Sciatic nerve (tissue), 2 donors: Measurements from ENCODE around the gene GMIP. TPM values are rescaled to one million over a fixed set of nuclear protein-coding genes. Genes with fewer than 3 reads are reported as not detected.

Experiments
- ATAC-seq: fragments of 200-7000 bp; cut with Tn5 transposase; one replicate; pipeline ENCODE4 v1.9.1; 2020; ENCODE audit warnings: mild to moderate bottlenecking, moderate library complexity
- DNase-seq: peaks from one replicate; pipeline ENCODE4 v3.0.0-alpha.2; 2020; ENCODE audit warnings: low spot score
- intact Hi-C: fragments of 100-400 bp; cut with DNase I; formaldehyde crosslinking; loops from one replicate; pipeline ENCODE4 v1.14.2; 2022
- total RNA-seq: library from RNA; stranded (reverse); fragmentation: NEBNext Ultra II Directional; extraction: Animal tissue kit (Norgen Biotek cat#: 25700); gene quantifications from one replicate; pipeline ENCODE4 v1.2.1, GENCODE V29; 2021
- donor health status: DM: no; HTN: no; CAD: no.
- donor health status: DM: no; HTN: no; CAD: no.

The GMIP gene
- total RNA-seq, 1 donor from 2014 or later: 16.2 TPM

DNA sequence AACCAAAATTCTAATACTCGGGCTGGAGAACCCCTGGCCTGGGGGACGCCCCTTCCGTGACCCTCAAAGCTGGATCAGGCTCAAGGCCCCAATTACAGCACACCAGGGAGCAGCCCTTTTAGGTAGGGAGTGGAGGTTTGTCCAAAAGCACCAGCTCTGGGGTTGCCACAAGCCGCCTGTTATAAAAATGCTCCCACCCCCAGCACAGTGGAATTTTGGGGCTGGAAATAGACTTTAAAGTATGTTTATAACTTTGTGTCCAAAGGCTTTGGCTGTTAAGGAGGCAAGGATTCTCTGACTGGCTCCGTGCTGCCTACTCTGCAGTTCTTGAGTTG is 564 bp upstream of the GMIP start:
- ATAC-seq: no peak
- intact Hi-C loops: no loop called here
- no peak for DNase-seq

DNA sequence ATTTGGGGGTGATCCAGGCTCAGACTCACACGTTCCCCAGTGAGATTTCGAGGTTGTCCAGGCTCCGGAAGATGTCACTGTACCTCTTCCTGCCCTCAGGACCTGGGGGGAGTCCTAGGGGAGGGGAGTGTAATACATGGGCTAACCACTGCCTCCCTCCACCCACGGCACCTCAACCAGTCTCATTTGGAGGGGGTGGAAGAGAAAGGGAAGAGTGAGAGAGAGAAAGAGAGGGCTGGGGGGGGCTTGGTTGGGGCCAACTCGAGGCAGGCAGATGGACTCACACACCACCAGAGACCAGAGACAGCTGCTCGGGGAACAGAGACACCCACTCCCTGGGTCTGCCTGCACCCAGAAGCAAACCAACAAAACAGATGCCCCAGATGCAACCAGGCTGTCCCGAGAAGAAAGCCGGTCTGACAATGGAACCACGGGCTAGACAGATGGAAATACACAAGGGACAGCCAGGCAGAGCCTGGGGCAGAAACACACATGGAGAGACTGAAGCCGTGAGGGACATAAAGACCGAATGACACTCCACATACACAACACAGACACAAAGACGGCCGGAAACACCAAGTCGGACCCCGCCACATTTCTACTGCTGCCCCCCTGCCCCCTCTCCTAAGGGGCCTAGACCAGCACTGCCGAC is 825 bp downstream of the GMIP start:
- intact Hi-C loops: loop anchor here (2.0 kb wide), 1 partner anchor 110 kb away; no protein-coding TSS in a partner anchor
- ATAC-seq (peak; percentile 4), DNase-seq (no peak)

DNA sequence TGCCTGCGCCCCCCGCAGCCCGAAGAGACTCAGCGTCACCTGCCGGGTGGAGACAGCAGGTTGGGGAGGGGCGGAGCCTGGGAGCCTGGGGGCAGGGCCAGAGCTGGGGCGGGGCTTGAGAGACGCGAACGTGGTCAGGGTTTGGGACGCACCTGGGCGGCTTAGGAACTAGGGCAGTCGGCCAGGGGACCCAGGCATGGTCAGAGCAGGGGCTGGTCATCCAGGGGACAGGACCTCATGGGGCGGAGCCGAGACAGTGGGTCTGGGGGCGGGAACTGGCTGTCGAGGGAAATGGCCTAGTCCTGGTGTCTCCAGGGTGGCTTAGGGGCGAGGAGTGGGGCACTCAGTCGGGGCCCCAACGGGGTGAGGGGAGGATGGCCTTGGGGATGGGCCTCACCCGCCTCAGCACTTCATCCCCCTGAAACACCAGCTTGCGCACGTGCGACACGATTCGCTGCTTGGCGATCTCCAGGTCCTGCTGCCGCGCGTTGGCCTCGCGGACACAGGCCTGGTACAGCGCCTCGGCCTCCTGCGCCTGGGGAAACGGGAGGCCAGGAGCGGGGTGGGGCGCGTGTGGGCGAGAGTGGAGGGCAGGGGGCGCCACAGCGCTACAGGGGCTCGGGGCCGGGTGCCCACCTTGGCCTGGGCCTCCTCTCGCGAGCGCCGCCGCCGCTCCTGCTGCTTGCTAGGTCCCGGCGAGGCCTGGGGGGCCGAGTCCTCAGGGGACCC is 5.8 kb downstream of the GMIP start:
- intact Hi-C loops: no loop called here
- ATAC-seq (no peak), DNase-seq (peak; percentile 54)

DNA sequence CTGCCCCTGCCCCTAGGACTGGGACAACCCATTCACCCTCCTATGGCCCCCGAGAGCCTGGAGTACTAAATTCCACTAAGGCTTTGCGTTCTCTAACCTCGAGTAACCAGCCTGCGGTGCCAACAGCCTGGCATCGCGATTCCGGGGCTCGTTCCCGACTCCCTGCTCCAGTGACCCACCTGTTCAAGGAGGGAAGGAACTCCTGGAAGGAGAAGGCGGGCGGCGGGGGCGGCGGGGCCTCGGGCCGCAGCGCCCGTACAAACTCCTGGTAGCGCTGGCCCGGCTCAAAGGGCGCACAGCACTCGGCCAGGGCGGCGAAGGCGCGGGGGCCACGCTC is 6.3 kb downstream of the GMIP start:
- DNase-seq: no peak
- ATAC-seq: no peak
- intact Hi-C loops: no loop called here

DNA sequence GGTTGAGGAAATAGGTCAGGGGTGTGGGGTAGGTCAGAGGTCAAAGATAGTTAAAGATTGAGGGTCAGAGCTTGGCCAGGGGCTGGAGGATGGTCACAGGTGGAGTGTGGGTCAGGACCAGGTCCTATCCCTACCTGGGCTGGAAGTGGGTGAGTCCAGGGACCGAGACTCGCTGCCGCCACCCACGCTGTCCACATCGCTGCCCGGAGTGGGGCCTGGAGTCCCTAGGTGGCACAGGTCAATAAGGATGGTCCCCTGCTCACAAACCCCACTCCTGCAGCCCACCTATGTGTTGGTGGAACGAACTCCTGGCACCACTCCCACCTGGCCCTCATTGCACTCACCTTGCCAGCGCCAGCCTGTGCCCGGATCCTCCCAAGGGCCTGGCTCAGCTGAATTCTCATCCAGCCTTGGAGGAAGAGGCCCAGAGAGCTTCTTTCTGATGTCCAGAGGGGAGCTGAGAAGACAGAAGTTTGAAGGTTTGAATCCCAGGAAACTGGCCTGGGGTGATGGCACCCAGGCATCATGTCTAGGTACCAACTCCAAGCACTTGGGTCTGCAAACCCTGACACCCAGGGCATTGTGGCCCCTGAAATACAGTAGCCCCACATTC is 6.8 kb downstream of the GMIP start:
- ATAC-seq: no peak
- intact Hi-C loops: no loop called here
- no peak for DNase-seq

DNA sequence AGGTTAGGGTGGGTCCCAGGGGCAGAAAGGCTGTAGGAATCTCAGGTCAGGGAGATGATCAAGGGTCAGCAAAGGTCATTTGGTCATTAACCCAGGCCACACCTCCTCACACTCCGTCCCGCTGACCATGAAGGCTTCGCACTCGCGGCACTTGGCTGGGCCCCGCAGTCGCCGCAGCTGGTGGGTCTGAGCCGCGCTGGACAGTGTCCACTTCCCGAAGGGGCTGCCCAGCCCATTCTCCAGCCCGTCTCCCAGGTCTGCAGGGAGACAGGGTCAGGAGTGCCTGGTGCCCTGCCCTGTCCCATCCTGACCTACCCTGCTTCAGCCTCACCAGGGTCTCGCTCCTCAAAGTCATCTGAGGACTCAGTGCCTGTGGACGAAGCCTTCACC is 8.1 kb downstream of the GMIP start:
- DNase-seq (no peak), ATAC-seq (no peak)
- intact Hi-C loops: no loop called here

DNA sequence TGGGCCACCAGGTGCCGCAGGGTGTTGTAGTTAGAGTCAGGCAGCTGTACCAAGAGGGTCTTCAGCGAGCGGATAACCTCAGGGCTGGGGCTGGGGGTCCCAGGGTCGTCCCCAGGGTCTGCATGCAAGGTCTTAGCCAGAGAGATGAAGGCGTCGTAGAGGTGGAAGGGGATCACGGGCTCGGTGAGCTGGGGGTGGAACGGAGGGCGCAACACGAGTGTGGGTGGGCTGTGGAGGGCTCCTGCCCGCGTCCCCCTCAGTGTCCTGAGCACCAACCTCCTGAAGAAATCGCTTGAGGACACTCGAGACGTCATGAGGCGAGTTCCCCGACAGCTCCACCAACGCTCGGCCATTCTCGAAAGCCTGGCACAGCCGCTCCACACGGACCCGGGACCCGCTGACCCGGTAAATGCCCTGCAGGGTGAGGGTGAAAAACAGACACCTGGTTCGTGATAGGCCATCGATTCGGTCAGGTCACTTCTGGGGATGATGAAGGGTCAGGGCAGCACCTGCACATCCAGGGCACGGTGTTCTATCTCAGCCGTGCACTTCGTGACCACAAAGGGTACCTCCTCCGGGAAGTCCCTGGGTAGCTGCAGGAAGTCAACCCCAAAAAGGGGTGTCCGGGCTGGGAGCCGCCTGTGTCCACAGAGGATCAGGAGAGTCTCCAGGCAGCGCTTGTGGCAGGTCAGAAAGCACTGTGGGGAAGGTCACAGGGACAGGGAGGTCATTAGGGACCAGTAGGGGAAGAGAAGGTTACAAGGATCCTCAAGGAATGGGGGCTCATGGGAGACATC is 8.7 kb downstream of the GMIP start:
- intact Hi-C loops: no loop called here
- DNase-seq: no peak
- ATAC-seq: no peak

DNA sequence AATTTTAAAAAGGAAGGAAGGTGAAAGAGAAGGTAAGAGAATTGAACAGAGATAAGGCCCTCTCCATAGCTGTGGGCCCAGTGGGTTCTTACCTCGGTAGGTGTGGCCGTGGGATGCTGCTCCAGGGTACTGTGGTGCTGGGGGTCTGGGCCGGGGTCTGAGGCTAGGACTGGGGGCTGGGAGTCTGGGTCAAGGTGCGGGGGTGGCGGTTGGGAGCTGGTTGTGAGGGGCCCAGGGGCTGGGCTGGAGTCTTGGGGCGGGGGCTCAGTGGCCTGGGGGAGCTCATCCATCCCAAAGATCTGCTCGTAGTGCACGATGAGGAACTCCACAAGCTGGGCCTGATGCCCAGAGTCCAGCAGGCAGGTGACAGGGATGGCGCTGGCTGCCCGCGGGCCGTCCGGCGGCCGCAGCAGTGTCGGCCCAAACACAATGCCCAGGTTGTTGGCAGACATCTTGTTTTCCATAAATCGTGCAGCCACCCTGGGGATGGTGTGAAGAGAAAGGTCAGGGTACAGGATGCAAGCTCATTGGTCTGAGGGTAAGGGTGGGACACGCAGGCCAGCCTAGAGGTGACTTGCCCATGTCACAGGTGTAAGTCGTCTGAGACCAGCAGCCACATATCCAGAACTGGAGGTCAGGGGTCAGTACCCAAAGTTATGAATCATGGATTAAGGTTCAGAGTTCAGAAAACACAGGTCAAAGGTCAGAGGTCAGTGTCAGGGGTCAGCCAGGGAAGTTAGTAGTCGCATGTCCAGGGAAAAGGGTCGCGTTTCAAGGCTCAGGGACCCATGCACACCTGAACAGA is 9.5 kb downstream of the GMIP start:
- intact Hi-C loops: no loop called here
- DNase-seq: no peak
- ATAC-seq: no peak

DNA sequence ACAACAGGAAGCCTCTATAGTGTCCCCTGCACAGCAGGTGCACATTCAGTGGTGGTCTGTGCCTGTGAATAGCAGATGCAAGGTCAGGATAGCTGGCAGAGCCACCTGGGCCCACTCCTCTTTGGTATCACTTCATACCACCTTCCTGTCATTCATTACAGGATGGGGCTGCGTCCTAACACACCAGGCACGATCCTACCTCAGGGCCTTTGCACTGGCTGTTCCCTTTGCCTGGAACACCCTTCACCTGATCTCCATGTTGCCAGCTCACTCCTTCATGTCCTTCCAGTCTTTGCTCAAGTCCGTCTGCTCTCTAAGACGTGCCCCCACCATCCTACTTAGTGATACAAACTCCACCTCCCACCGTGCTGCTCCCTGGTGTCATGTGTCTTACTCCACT is 10.8 kb downstream of the GMIP start:
- intact Hi-C loops: no loop called here
- ATAC-seq: no peak
- no peak for DNase-seq

DNA sequence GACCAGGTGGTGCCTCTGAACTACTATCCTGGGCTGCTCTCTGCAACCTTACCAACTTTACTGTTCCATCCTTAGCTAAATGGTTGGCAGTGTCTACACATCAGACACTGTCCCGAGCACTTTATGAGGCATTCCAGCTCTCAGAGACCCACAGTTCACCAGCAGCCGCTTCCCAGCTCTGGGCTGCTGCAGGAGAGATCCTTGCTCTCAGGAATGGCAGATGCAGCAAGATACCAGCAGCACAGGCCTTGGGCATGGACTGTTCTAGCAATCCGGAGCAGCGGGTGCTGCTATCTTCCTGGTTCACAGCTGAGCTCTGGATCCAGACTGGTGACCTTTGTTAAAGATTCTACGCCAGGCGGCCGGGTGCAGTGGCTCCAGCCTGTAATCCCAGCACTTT is 12.1 kb downstream of the GMIP start:
- ATAC-seq (no peak), DNase-seq (no peak)
- intact Hi-C loops: no loop called here

DNA sequence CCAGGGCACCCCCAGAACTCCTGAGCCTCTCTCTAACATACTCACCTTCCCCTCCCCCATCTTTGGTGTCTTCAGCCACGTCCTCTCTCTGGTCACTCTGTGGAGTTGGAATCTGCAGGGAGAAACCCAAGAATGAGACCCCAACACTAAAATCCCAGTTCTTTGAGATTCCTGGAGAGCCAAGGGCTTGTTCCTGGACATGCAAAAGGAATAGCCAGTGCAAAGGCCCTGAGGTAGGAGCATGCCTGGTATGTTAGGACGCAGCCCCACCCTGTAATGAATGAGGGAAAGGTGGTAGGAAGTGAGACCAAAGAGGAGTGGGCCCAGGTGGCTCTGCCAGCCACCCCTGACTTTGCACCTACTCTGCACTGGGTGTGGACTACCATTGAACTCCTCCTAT is 13.0 kb downstream of the GMIP start:
- intact Hi-C loops: no loop called here
- DNase-seq (no peak), ATAC-seq (no peak)

DNA sequence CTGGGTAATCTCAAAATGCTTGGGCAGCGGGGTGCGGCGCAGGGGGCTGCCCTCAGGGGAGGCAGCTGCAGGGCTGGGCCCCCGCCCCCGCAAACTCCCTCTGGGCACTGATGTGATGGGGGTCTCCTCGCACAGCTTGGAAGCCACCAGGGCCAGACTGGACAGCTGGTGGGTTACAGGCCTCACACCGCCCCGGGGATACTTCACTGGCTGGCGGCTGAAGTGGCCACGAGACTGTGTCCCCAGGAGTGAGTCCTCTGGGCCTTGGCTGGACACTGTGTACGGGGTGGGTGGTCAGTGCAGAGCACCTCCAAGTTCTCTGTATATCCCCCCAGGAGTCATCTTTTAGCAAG is 13.4 kb downstream of the GMIP start:
- no peak for ATAC-seq
- intact Hi-C loops: no loop called here

DNA sequence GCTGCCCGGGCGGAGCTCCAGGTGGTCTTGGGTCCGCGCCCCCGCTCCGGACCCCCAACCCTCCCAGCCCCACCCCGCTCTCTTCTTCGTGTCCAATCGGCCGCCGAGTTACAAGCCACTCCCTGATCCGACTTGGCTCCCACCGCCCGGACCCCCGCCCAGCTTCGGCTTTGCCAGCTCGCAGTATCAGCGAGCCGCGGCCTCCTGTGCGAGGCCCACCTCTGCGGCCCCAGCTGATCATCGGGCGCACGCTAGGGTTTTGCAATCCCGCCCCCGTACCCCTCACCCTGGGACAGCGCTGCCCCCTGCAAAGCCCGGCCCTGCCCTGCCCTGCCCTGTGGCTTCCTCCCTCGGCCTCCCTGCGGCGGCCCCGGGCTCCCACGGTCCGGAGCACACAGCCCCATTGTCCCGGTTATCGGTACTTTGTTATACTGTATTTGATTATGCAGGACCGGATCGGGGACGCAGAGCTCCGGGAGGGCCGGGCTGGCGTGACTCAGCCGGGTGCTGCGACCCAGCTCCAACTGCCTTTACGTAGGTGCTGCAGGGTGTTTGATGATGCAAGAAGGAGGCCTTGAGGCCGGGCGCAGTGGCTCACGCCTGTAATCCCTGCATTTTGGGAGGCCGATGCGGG is 14.8 kb downstream of the GMIP start:
- peak; percentile 44 for ATAC-seq
- intact Hi-C loops: no loop called here
- DNase-seq: peak; percentile 58

More for the DNA sequence above, 13.4 kb downstream of the GMIP start:
- peak; percentile 56 for DNase-seq

DNA sequence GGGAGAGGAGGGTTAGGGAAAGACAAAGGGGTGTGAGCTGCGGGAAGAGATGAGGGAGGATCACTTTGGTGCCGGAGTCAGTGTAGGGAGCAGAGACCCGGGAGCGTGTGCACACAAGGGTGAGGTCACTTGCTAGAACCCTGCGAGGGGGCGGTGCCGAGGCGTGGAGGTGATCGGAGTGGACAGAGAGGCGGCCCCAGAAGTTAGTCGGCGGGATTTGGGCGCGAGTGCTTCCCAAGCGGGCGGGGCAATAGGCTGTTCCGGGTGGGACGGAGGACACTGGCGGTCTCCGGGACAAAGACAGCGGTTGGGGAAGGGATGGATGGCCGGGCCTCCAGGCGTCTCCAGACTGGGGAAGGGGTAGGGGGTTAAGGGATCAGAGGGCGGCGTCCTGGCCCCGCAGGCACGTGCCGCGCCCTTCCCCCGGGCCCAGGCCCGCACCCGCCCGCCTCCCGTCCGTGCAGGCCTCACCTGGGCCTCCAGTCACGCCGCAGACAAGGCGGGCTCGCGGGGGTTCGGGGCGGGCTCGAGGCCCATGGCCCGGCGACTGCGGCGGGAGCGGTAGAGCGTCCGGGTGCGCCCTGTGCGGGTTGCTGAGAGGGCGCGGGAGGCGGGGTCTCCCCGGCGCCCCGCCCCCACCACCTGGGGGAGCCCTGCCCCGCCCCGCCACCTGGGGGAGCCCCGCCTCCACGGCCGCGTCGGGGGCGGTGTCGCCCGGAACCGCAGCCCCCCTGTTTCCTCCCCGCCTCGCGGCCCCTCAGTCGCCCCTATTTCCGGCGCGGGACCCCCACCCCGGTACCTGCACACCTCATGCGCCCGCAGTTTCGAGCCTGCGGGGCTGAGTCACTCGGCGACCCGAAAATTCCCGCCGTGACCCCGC is 15.6 kb downstream of the GMIP start, which contains the start of gene LPAR2:
Gene LPAR2, minus strand, starts transcription at position 600 of the 880 bp plus-strand sequence. CDS start 945 bp downstream, outside the sequence.
- peak; percentile 31 for ATAC-seq
- intact Hi-C loops: no loop called here

DNA sequence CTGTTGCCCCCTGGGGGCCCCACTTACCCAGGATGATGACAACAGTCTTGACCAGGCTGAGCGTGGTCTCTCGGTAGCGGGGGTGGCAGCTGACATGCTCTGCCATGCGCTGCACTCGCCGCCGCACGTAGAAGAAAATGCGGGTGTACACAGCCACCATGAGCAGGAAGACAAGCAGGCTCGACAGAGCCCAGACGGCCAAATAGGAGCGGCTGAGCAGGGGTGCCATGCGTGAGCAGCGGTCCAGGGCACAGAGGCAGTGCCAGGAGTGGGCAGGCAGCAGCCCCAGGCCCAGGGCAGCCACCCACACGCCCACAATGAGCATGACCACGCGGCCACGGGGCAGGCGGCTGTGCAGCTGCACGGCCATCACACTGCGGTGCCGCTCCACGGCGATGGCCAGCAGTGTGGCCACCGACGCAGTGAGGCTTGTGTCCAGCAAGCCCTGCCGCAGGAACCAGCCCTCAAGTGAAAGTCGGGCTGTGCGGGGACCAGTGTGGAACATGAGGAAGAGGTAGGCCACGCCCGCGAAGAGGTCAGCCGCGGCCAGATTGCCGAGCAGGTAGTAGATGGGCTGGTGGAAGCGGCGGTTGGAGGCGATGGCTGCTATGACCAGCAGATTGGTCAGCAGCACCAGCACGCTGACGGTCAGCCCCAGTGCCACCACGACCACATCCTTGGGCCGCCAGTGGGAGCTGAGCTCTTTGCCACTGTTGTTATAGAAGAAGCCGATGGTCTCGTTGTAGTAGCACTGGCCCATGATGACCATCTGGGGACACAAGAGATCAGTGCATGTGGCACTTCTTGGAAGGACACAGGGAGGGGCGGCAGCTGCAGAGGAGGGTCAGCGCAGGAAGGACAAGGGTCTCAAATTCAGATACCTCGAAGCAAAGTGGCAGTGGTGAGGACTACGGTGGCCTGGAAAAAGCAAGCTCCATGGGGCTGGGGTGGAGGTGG is 16.7 kb downstream of the GMIP start:
- DNase-seq (peak; percentile 55), ATAC-seq (no peak)
- intact Hi-C loops: no loop called here

More for the DNA sequence above, 15.6 kb downstream of the GMIP start, which contains the start of gene LPAR2:
- DNase-seq: peak; percentile 68

DNA sequence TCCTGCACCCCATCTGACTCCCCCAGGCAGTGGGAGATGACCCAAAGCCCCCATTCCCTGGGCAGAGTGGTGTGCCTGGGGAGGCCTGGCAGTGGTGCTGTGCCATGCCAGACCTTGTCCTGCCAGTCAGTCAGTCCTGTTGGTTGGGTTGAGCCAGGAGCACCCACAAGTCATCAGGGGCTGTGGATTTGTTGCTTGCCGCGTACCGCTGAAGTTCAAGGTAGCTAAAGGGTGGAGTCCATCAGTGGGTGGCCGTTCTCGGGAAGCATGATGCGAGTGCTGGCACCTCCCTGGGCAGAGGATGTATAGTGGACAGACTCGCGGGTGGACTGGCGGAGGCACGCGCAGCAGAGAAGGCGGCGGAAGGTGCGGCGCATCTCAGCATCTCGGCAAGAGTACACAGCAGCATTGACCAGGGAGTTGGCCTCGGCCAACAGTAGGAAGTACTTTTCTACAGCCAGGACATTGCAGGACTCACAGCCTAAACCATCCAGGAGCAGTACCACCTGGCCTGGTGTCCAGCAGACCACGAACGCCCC is 19.4 kb downstream of the GMIP start:
- ATAC-seq: no peak
- intact Hi-C loops: no loop called here
- no peak for DNase-seq
